SK-N-DZ (cell line): ENCODE data around the gene OPCML.

Source experiments
- DNase-seq: peaks from one replicate; pipeline ENCODE4 v3.0.0-alpha.2; 2015; ENCODE audit warnings: low spot score

OPCML gene

GRCh38 chr11:133134314-133135173 lies 397.8 kb downstream of the OPCML start:
- peak; percentile 5 for DNase-seq

DNA sequence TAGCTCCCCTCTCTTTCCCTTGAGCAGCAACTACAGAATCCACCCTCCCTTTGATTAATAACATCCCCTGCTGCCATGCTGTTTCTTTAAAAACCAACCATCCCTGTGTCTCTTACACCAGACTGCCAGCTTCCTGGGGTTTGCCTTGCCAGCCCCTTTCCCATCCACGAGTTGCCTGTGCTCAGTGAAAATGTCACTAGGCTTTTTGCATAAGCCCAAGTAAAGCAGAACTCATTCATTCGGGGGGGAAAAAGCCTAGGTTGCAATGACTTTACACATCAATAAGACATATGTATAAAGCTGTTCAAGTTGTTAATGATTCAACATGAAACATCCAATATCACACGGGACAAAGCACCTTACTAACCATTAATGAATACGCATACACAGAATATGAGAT lies 398.7 kb downstream of the OPCML start:
- no peak for DNase-seq

- DNase-seq, result no peak
Measured at GRCh38 chr11:133133050-133133449, 399.3 kb downstream of the OPCML start.

DNA sequence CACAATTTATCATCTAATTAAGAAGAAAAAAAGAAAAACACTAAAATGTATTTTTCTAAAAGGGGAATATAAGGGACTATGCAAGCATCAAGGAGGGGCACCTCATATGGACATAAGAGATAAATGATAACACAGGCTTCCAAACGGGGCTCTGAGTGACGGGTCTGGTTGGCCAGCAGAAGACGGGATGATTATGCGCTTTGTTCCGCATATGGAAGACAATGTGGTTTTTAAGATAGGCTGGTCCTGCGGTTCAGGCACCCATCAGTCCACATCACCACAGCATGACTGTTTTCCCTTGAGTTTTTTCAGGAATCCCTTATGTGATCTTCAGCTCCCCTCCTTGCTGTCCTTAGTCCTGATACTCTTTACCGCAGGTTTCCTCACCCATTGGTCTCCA lies 404.6 kb downstream of the OPCML start:
- no peak for DNase-seq

DNA sequence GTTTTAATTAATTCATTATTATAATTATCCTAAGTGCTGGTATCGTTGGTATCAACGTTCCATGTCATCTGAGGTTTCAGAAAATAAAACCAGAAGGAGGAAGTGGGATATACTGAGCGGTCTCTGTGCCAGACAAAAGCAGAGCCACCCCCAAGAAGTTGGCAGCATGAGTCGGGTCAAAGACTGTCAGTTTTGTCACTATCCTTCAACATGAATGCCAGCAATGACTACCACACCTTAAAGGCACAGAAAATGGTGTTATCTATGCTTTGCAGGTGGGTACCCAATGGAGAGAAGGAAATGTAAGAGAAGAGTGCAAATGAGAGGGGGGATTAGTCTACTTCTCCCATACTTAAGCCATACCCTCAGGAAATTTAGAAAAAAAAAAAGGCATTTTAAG lies 408.5 kb downstream of the OPCML start:
- DNase-seq, result no peak

DNA sequence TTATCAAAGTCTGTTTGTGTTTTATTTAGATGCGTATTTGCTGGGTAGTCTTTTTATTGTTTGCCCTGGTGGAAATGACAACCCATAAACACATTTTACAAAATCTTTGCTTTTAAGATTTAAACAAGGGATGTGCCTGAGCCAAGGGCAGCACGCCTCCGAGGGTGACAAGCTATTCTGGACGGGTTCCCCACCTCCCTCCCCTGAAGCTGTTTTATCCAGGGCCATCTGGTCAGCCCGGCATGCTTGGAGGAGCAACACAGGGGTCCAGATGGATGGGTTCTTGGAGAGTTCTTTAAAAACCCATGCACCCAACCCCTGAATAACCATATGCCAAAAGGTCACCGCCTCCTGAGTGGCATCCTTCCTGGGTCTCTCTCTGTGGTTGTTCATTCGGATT lies 408.9 kb downstream of the OPCML start:
- no peak for DNase-seq

DNA sequence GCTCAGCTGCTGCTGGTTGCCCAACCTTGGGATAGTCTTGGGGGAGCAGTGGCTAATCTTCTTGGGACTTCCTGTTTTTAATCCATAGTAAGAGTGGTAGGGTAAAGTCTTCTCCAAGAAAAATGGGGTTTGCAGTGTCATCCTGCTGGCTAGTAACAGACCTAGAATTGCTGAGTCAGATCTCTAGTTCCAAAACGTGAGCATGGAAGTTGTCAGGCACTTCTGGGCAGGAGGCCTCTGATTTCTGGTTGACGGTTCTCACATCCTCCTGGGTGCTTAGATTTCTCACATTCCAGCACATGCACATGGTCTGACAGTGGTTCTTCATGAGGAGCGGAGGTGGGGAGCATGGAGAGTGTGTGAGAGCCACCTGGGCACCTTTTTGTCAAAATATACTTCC lies 410.0 kb downstream of the OPCML start:
- DNase-seq, result no peak

- DNase-seq, result no peak
Measured at GRCh38 chr11:133118563-133119268, 413.6 kb downstream of the OPCML start.

GRCh38 chr11:133115099-133115498 lies 417.2 kb downstream of the OPCML start:
- DNase-seq, result no peak

GRCh38 chr11:133107763-133108162 lies 424.5 kb downstream of the OPCML start:
- DNase-seq, result no peak

- DNase-seq, result no peak
Measured at GRCh38 chr11:133107136-133107535, 425.2 kb downstream of the OPCML start.

GRCh38 chr11:133106417-133106816 lies 425.9 kb downstream of the OPCML start:
- no peak for DNase-seq

DNA sequence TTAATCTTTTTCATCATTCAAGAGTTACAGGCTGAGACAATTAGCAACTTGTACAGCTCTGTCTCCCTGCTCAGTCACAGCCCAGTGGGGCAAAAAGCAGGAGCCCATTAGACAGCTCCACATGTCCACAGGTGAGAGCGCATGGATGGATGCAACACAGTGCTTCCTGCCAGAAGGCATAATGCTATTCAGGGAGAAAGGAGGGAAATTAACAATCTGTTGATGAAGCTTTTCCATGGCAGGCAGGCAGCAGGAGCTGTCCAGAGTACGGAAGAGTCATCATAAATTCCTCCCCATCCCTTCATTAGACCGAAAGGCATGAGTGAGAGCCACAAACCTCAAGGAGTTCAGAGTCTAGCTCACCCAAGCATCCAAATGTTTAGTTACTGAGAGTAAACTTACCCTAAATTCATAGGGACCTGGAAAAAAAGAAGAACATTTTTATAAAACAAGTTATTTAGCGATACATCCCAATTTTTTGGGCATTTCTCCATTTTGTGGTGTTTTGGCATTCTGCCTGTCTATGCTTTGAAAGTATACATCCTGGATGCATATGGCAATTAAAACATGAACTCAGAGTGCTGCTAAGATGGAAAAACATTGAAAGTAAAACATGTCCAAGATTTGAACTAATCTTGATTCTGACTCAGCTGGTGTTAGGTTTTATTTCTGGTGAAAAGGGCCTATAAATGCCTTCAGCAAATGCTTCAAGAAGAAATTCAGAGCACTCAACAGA lies 428.1 kb downstream of the OPCML start:
- no peak for DNase-seq

GRCh38 chr11:133096981-133097380 lies 435.3 kb downstream of the OPCML start:
- no peak for DNase-seq

DNA sequence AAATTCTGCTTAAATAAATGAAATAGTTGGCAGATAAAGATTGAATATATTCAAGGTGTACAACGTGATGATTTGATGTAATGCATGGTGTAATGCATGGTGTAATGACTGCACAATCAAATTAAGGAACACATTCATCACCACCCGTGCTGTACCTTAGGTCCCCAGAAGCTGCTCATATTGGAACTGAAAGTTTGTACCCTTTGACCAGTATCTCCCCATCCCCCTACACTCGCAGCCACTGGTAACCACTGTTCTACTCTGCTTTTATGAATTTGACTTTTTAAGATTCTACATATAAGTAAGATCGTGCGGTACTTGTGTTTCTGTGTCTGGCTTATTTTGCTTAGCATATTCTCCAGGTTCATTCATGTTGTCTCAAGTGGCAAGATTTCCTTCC lies 445.8 kb downstream of the OPCML start:
- no peak for DNase-seq

DNA sequence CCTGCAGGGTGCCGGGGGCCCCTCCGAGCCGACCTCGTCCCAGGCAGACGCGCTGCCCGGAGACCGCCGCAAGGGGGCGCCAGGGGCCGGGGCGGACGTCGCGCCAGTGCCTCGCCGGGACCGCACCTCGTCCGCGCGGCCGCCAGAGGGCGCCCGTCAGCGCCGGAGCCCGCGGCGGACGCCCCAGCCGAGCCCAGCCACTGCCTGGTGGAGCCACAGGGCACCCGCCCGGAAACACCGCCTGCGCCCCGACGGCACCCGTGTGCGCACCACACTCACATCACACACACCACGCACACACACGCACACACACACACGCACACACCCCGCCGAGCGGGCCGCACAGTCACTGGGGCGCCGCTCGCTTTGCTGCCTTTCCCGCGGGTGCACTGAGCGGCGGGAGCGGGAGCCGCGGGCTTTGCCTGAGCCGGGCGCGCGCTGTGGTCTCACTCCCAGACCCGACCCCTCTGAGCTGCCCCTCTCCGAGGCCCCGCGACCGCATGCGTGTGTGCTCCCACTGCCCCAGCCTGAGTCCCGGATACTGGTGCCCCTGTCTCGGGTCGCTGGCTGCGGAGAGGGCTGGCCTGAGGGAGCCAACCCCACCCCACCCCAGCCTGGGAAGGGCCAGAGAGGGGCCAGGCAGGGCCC lies 449.3 kb downstream of the OPCML start:
- peak; percentile 9 for DNase-seq

- no peak for DNase-seq
Measured at GRCh38 chr11:133082453-133082781, 449.9 kb downstream of the OPCML start.

GRCh38 chr11:133081730-133082452 lies 450.4 kb downstream of the OPCML start:
- no peak for DNase-seq

- DNase-seq, result no peak
Measured at GRCh38 chr11:133081020-133081419, 451.3 kb downstream of the OPCML start.

- peak; percentile 12 for DNase-seq
Measured at GRCh38 chr11:133078591-133079404, 453.5 kb downstream of the OPCML start.
